ENCODE data around the gene OR10C1.

- TF ChIP-seq, protein P1, sequence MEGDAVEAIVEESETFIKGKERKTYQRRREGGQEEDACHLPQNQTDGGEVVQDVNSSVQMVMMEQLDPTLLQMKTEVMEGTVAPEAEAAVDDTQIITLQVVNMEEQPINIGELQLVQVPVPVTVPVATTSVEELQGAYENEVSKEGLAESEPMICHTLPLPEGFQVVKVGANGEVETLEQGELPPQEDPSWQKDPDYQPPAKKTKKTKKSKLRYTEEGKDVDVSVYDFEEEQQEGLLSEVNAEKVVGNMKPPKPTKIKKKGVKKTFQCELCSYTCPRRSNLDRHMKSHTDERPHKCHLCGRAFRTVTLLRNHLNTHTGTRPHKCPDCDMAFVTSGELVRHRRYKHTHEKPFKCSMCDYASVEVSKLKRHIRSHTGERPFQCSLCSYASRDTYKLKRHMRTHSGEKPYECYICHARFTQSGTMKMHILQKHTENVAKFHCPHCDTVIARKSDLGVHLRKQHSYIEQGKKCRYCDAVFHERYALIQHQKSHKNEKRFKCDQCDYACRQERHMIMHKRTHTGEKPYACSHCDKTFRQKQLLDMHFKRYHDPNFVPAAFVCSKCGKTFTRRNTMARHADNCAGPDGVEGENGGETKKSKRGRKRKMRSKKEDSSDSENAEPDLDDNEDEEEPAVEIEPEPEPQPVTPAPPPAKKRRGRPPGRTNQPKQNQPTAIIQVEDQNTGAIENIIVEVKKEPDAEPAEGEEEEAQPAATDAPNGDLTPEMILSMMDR (conservative IDR thresholded peaks at IDR 0.05; ENCODE audit: low read length): no peak
- no peak for TF ChIP-seq EZH2phosphoT487 (IDR thresholded peaks at IDR 0.05; ENCODE audit: borderline replicate concordance)
These were observed 48.0 kb downstream of the OR10C1 start for GRCh38 chr6:29487131-29487530.
